Measurements from ENCODE around the gene PRR23E. TPM values are rescaled to one million over a fixed set of nuclear protein-coding genes. Genes with fewer than 3 reads are reported as not detected.

Gene PRR23E
- total and polyA plus RNA-seq, 2 experiments from 2014 or later, result not detected

DNA sequence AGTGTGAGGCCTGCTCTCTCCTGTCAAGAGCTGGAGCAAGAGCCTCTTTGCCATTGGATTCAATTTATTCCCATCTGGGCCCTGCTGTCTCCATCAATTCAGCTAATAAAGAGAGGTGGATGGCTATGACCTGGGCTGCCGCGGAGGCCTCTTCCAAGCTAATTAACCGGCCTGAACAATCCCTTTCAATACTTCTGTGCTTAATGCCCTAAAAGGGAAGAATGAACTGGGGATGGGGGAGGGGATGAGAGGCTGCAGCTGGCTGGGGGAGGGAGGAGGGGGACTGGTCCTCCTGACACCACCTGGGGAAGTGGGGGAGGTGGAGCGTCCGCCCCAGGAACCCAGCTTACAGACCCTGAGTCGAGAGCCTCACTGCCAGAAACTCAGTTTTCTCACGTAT lies 33.4 kb upstream of the PRR23E start:
- Histone ChIP-seq H3K79me2 (replicated peaks; ENCODE audit: insufficient read depth) (no peaks in the 10 kb centered on the region), H3K4me3 (no peak overlapping the region)
- ATAC-seq, result peak; percentile 18

More for the DNA sequence above, 33.4 kb upstream of the PRR23E start:
- peak; percentile 43 for DNase-seq (ENCODE audit: low spot score)
- Mint-ChIP-seq H3K4me1 (peaks cover 15% of the 10 kb centered on the region), H3K9me3 (no peaks in the 10 kb centered on the region), H3K27ac (no peak overlapping the region), H3K36me3 (ENCODE audit: low read depth) (no peaks in the 10 kb centered on the region), H3K4me3 (no peak overlapping the region), H3K27me3 (ENCODE audit: insufficient read depth, low read depth, poor library complexity) (peaks cover 6% of the 10 kb centered on the region)
- H3K9me2 ChIP-seq (ENCODE audit: insufficient read depth), result no peaks in the 10 kb centered on the region
- H3K27me3 ChIP-seq (ENCODE audit: insufficient read depth), result no peaks in the 10 kb centered on the region
- TF ChIP-seq, protein P1, sequence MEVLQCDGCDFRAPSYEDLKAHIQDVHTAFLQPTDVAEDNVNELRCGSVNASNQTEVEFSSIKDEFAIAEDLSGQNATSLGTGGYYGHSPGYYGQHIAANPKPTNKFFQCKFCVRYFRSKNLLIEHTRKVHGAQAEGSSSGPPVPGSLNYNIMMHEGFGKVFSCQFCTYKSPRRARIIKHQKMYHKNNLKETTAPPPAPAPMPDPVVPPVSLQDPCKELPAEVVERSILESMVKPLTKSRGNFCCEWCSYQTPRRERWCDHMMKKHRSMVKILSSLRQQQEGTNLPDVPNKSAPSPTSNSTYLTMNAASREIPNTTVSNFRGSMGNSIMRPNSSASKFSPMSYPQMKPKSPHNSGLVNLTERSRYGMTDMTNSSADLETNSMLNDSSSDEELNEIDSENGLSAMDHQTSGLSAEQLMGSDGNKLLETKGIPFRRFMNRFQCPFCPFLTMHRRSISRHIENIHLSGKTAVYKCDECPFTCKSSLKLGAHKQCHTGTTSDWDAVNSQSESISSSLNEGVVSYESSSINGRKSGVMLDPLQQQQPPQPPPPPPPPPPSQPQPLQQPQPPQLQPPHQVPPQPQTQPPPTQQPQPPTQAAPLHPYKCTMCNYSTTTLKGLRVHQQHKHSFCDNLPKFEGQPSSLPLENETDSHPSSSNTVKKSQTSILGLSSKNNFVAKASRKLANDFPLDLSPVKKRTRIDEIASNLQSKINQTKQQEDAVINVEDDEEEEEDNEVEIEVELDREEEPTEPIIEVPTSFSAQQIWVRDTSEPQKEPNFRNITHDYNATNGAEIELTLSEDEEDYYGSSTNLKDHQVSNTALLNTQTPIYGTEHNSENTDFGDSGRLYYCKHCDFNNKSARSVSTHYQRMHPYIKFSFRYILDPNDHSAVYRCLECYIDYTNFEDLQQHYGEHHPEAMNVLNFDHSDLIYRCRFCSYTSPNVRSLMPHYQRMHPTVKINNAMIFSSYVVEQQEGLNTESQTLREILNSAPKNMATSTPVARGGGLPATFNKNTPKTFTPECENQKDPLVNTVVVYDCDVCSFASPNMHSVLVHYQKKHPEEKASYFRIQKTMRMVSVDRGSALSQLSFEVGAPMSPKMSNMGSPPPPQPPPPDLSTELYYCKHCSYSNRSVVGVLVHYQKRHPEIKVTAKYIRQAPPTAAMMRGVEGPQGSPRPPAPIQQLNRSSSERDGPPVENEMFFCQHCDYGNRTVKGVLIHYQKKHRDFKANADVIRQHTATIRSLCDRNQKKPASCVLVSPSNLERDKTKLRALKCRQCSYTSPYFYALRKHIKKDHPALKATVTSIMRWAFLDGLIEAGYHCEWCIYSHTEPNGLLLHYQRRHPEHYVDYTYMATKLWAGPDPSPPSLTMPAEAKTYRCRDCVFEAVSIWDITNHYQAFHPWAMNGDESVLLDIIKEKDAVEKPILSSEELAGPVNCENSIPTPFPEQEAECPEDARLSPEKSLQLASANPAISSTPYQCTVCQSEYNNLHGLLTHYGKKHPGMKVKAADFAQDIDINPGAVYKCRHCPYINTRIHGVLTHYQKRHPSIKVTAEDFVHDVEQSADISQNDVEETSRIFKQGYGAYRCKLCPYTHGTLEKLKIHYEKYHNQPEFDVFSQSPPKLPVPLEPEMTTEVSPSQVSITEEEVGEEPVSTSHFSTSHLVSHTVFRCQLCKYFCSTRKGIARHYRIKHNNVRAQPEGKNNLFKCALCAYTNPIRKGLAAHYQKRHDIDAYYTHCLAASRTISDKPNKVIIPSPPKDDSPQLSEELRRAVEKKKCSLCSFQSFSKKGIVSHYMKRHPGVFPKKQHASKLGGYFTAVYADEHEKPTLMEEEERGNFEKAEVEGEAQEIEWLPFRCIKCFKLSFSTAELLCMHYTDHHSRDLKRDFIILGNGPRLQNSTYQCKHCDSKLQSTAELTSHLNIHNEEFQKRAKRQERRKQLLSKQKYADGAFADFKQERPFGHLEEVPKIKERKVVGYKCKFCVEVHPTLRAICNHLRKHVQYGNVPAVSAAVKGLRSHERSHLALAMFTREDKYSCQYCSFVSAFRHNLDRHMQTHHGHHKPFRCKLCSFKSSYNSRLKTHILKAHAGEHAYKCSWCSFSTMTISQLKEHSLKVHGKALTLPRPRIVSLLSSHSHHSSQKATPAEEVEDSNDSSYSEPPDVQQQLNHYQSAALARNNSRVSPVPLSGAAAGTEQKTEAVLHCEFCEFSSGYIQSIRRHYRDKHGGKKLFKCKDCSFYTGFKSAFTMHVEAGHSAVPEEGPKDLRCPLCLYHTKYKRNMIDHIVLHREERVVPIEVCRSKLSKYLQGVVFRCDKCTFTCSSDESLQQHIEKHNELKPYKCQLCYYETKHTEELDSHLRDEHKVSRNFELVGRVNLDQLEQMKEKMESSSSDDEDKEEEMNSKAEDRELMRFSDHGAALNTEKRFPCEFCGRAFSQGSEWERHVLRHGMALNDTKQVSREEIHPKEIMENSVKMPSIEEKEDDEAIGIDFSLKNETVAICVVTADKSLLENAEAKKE (CRISPR knock-in tag; IDR thresholded peaks at IDR 0.05), result no peak
- TF ChIP-seq EZH2 (IDR thresholded peaks at IDR 0.05; ENCODE audit: low read depth, unreplicated experiment), result no peak
- TF ChIP-seq, protein P2, sequence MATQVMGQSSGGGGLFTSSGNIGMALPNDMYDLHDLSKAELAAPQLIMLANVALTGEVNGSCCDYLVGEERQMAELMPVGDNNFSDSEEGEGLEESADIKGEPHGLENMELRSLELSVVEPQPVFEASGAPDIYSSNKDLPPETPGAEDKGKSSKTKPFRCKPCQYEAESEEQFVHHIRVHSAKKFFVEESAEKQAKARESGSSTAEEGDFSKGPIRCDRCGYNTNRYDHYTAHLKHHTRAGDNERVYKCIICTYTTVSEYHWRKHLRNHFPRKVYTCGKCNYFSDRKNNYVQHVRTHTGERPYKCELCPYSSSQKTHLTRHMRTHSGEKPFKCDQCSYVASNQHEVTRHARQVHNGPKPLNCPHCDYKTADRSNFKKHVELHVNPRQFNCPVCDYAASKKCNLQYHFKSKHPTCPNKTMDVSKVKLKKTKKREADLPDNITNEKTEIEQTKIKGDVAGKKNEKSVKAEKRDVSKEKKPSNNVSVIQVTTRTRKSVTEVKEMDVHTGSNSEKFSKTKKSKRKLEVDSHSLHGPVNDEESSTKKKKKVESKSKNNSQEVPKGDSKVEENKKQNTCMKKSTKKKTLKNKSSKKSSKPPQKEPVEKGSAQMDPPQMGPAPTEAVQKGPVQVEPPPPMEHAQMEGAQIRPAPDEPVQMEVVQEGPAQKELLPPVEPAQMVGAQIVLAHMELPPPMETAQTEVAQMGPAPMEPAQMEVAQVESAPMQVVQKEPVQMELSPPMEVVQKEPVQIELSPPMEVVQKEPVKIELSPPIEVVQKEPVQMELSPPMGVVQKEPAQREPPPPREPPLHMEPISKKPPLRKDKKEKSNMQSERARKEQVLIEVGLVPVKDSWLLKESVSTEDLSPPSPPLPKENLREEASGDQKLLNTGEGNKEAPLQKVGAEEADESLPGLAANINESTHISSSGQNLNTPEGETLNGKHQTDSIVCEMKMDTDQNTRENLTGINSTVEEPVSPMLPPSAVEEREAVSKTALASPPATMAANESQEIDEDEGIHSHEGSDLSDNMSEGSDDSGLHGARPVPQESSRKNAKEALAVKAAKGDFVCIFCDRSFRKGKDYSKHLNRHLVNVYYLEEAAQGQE (IDR thresholded peaks at IDR 0.05; ENCODE audit: unreplicated experiment), result no peak
- TF ChIP-seq JUNB (IDR thresholded peaks at IDR 0.05; ENCODE audit: unreplicated experiment), result no peak
- TF ChIP-seq, protein P3, sequence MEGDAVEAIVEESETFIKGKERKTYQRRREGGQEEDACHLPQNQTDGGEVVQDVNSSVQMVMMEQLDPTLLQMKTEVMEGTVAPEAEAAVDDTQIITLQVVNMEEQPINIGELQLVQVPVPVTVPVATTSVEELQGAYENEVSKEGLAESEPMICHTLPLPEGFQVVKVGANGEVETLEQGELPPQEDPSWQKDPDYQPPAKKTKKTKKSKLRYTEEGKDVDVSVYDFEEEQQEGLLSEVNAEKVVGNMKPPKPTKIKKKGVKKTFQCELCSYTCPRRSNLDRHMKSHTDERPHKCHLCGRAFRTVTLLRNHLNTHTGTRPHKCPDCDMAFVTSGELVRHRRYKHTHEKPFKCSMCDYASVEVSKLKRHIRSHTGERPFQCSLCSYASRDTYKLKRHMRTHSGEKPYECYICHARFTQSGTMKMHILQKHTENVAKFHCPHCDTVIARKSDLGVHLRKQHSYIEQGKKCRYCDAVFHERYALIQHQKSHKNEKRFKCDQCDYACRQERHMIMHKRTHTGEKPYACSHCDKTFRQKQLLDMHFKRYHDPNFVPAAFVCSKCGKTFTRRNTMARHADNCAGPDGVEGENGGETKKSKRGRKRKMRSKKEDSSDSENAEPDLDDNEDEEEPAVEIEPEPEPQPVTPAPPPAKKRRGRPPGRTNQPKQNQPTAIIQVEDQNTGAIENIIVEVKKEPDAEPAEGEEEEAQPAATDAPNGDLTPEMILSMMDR (conservative IDR thresholded peaks at IDR 0.05; ENCODE audit: low read depth in 2 of 2), result no peak
- no peak for TF ChIP-seq NANOG (IDR thresholded peaks at IDR 0.05; ENCODE audit: borderline replicate concordance)
- TF ChIP-seq STAT1 (IDR thresholded peaks at IDR 0.05; ENCODE audit: unreplicated experiment), result no peak
- no peak for TF ChIP-seq EZH2phosphoT487 (IDR thresholded peaks at IDR 0.05; ENCODE audit: unreplicated experiment)
- TF ChIP-seq CREB1 (CRISPR knock-in tag; IDR thresholded peaks at IDR 0.05; ENCODE audit: low read depth), result no peak
- TF ChIP-seq, protein P4, sequence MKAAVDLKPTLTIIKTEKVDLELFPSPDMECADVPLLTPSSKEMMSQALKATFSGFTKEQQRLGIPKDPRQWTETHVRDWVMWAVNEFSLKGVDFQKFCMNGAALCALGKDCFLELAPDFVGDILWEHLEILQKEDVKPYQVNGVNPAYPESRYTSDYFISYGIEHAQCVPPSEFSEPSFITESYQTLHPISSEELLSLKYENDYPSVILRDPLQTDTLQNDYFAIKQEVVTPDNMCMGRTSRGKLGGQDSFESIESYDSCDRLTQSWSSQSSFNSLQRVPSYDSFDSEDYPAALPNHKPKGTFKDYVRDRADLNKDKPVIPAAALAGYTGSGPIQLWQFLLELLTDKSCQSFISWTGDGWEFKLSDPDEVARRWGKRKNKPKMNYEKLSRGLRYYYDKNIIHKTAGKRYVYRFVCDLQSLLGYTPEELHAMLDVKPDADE (IDR thresholded peaks at IDR 0.05), result no peak
- TF ChIP-seq POLR2AphosphoS5 (IDR thresholded peaks at IDR 0.05; ENCODE audit: low read depth), result no peak
- no peak for TF ChIP-seq ZNF114 (CRISPR knock-in tag; IDR thresholded peaks at IDR 0.05)
- TF ChIP-seq ZNF331 (CRISPR knock-in tag; IDR thresholded peaks at IDR 0.05; ENCODE audit: low read depth), result no peak
- H4K20me1 ChIP-seq (replicated peaks; ENCODE audit: insufficient read depth), result no peaks in the 10 kb centered on the region; the same call in 1 of the 2 replicates
- H3K4me1 ChIP-seq (ENCODE audit: insufficient read depth), result peaks cover 7% of the 10 kb centered on the region; the same call in 1 of the 2 replicates
- H3F3A ChIP-seq (replicated peaks; ENCODE audit: low read depth), result no peaks in the 10 kb centered on the region
- no peak overlapping the region for H2AFZ ChIP-seq
- H3K36me3 ChIP-seq (ENCODE audit: insufficient read depth), result no peaks in the 10 kb centered on the region
- no peak overlapping the region for H3K27ac ChIP-seq (ENCODE audit: low read depth)
- no peak overlapping the region for H3K4me2 ChIP-seq

All from GM23338 (cell line).